Amniotic epithelial cell (primary cell): ENCODE measurements around the gene FUT1.

ENCODE experiments used
- DNase-seq: peaks from one replicate; pipeline ENCODE4 v3.0.0-alpha.2; 2010; ENCODE audit warnings: low read depth

The FUT1 gene

DNA sequence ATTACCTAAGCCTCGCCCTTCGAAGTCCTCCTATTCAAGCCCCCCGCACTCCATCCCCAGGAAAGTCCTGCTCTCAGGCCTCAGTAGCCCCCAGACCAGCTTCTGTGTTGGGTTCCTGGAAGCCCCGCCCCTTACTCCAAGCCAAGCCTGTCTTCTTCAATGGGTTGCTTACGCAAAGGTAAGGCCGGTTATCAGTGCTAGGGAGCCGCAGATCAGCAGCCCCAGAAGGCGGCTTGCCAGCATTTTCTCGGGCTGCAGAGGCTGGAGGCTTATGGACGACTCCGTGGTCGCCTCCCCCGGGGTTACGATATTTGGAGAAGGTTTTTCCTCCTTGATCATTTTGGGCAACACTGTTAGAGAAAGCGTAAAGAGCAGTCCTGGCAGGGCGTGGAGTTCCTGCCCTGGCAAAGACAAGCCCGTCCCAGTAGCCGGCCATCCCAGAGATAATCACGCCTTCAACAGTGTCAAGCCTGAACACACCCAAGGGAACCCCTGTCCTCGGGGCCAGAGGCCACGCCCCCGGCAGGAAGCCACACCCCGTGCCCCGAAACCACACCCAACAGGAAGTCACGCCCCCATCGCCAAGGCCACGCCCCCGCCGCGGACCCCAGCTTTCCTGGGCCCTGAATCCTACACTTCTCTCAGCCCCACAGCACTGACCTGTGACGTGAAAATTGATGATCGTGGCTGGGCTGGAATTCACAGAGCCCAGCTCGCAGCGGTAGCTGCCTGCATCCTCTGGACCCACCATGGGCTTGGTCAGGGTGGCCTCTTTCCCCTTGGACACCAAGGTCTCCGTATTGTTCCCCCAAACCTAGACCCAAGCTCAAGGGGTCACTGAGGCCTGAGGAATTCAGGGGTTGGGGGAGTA, 11.1 kb downstream of the FUT1 start:
- peak; percentile 31 for DNase-seq

DNA sequence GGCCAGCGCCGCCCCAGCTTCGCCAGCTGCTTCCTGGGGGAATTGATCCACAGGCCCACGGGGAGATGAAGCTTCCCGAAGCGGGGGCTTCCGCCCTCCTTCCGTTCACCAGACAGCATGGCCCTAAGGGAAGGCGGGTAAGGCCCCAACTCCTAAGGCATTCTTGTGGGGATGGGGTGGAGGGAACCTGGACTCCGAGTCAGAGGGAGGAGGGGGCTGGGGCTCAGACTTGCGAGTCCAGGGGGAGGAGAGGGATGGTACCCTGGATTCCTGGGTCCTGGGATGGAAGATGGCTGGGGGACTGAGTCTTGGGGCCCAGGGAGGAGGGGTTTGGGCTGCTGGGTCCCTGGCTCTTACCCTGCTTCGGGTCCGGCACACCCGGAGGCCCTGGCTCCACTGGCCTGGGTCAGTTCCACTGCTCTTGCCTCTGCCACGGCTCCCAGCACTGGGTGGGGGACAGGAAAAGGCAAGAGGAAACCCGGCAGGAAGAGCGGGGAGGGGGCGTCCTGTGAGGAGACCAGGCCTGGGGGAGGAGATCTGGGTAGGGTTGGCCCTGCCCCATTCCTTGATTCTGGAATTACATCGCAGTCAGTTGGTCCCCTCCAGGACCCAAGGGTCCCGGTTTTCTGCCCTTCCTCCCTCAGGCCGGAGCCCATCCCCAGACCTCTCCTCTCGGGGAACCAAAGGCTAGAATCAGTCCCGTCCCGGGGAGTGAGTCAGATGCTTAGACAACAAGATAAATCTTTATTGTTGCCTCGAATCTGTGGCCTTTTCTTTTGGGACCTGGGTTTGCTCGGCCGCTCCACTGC, 12.1 kb downstream of the FUT1 start, which contains the start of gene RASIP1:
Gene RASIP1, minus strand, starts transcription at position 447 of the 809 bp plus-strand sequence. Its CDS starts 328 bp downstream, at position 119.
- DNase-seq, result no peak

DNA sequence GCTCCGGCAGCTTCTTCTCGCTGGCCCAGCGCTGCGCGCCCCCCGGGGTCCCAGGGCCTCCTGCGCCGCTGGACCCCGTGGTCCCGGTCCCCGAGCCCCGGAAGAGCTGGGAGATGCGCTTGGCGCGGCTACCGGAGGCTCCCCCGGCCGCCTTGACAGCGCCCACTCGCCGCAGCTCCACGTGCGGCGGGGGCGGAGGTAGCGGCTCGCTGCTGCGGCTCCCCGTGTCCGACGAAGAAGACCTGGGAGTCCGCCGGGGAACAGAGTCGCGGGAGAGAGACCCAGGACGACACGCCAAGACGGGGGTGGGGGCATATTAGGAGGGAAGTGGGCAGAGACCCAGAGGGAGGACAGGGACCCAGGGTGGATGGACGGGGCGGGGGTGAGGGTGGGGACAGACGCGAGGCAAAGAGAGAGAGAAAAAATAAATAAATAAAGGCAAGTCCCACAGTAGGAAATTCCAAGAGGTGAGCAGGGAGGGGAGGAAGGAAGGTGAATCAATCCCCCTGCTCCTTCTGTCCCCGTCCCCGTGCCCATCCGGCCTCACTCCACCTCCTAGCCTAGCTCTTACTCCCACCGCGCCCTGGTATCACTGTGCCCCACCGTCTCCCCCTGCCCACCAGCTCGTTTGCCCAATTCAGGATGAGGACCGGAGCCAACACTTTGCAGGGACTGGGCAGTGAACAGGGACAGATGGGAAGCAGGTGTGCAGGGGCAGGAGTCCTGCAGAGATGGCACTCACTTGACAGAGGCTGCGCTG, 12.9 kb downstream of the FUT1 start:
- DNase-seq, result no peak

DNA sequence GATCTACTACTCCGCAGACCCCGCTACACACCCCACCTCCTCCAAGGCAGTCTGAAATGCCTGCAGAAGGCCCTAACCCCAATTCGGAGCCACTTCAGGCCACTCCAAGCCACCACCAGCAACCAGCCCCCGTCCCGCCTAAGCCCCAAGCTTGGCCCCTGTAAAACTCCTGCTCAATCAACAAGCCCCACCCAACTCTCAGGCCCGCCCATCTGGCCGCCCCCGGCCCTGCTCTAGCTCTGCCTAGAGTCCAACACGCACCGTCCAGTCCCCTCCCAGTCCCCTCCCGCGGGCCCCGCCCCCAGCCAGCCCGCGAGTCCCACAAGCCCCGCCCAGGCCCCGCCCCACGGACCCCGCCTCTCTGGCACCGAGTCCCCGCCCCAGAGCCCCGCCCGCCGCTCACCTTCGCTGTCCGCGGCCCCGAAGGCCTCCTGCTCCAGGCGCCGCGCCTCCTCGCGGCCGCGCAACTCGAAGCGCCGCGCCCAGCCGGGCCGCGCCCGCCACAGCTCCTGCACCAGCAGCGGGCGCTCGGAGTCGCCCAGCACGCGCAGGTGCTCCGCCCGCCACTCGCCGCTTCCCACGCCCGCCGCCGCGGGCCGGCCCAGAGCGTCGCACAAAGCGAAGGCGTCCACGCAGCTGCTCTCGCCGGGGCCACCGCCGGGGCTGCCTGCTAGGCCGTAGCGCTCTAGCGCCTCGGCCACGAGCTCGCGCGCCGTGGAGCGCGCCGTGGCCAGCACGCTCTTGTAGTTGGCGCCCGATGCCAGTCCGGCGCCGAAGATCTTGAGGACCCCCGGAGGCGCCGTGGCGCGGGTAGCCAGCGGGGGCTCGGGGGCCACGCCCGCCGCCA, 13.7 kb downstream of the FUT1 start:
- DNase-seq, result peak; percentile 71

DNA sequence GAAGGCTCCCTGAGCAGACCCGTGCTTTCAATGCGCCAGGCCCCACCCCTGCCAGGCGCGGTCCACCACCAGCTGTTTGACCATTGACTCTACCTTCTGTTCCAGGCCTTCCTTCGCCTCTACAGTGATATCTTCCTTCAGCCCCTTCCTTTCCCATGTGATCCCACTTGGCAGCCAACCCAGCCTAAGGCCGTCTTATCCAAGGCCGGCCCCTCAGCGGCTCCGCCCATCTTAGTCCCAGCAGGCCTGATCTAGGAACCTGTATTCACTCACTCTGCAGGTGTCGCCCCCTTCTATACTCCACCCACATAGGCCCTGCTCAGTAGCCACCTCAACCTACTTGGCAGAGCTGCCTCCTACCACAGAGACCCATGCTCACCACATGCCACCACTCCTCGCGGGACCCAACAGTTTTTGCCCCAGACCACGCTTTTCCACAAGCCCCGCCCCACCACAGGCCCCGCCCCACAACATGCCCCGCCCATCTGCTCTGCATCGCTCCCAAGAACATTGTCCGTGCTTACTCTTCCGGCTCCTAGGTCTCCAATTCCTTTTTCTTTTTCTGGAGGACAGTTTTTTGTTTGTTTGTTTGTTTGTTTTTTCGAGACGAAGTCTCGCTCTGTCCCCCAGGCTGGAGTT, 15.0 kb downstream of the FUT1 start:
- no peak for DNase-seq

DNA sequence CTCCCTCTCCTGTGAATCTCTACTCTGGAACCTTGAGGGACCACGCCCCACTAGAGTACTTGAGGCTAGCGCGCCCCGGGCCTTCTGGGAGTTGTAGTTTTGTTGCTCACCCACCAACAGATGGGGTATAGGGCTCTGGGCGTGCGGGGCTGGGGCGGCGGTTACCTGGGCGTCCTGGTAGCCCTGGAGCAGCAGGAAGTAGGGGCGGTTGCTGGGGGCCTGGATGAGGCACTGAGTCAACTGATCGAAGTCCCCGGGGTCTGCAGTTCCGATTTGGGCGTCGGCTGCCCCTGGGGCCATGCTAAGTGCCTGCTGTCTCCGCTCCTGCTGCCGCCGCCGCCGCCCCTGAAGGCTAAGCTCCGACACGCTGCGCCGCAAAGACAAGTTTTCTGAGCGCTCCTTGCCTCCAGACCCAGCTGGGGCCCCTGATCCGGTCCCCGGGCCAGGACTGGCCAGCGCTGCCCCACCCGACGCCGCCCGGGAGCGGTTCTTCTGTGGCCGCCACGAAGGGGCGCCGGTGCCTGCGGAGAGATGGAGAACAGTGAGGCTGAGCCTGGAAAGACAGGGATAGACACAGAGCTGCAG, 17.3 kb downstream of the FUT1 start:
- DNase-seq, result peak; percentile 40

DNA sequence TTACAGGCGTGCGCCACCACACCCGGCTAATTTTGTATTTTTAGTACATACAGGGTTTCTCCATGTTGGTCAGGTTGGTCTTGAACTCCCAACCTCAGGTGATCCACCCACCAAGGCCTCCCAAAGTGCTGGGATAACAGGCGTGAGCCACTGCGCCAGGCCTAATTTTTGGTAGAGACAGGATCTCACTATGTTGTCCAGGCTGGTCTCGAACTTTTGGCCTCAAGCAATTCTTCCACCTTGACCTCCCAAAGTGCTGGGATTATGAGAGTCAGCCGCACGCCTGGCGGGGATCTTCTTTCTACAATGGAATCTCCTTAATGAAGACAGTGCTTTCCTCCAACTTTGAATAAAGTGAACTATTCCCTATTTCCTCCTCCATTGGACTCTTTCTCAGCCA, 17.8 kb downstream of the FUT1 start:
- DNase-seq, result no peak

DNA sequence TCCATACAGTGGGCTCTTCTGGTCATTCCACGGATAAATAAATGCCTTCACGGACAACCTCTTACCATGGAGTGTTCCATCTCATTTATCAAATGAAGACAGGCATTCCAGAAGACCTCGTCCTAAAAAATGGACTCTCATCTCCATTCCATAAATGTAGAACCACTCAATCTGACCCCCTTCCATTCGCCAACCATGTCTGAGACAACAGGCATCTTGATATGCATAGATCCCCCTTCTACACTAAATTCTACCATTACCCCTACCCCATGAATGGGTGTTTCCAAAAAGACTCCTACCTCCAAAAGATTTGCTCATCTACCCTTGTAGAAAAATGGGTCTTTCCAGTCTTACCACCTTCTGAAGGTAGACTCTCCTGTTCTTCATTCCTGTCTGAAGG, 21.0 kb downstream of the FUT1 start:
- no peak for DNase-seq

DNA sequence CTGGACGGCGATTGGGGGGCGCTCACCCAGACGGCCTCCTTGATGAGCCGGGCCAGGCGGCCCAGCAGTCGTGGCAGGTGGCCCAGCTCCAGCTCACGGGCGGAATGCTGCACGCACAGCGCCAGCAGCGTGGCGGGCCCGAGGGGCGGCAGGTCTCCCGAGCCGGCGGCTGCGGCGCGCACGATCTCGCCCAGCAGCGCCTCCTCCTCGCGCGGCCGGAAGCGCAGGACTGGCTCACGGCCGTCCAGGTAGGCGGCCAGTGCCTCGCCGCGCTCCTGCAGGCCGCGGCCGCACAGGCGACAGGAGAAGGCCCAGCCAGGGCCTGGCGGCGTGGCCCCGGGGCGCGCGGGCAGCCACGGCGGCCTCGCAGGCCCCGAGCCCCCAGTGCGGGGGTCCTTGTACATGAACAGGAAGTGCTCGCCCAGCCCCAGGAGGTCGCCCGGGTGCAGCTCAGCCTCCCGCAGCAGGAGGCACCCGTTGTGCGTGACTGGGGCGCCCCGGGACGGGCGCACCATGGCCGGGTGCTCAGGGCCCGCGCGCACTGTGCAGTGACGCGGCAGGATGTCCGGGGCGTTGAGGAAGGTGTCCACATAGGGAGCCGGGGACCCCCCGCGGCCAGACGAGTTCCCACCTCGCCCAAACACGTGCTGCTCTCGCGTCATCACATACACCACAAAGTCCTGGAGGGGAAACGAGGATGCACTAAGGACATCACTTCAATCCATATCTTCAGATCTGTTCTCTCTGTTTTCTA, 23.4 kb downstream of the FUT1 start:
- no peak for DNase-seq

DNA sequence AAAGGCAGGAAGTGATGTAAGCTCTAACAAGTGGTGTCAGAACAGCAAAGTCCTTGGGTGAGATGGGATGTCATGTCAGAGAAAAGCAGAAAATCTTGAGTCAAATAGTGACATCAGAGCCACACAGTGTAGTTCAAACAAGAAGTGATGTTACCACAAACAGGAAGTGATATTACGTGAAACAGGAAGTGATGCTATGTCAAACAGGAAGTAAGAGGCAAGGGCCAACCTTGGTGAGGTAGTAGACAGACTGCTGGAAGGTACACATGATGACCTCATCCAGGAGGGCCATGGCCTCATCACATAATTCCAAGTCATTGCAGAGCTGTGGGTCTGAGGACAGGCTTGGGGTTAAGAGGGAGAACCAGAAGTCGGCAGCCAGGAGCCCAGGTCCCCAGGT, 25.9 kb downstream of the FUT1 start:
- no peak for DNase-seq

DNA sequence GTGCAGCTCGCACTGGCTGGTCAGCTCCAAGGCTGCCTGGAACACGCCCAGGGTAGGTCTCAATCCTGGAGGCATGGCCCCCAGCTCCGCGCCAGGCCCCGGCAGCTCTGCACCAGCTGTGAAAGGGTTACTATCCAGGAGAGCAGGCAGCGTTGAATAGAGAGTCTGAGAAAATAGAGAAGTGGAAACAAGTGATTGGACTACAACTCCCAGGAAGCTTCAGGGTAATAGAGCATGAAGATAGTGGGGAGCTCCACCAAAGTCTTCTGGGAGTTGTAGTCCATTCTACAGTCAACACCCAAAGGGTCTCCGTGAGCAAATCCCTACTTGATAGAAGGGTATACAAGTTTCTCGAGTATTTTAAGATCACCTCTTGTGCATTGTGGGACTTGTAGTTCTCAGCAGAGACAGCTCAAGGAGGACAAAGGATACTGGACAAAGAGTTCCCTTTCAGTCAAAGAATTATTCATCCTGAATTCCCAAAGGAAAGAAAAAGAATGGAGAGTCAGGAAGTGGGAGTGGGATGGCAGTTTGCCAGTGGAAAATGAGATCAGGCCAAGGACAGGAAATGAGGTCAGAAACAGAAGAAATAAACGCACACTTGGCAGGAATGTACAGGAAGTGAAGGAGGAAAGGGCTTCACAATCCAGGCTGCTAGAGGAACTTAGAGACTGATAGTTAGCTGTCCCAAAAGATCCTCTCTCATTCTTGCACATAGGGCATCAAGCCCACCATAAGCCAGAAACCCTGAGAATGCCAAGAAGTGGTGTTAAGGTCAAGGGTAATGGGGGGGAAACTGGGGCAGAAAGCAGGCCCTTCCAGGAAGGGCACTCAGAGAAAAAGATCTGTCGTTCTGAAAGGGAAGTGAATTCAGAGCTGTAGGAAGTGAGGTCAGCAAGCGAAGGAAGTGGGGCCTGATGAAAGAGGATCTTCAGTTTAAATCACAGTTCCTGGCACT, 27.4 kb downstream of the FUT1 start:
- peak; percentile 90 for DNase-seq

DNA sequence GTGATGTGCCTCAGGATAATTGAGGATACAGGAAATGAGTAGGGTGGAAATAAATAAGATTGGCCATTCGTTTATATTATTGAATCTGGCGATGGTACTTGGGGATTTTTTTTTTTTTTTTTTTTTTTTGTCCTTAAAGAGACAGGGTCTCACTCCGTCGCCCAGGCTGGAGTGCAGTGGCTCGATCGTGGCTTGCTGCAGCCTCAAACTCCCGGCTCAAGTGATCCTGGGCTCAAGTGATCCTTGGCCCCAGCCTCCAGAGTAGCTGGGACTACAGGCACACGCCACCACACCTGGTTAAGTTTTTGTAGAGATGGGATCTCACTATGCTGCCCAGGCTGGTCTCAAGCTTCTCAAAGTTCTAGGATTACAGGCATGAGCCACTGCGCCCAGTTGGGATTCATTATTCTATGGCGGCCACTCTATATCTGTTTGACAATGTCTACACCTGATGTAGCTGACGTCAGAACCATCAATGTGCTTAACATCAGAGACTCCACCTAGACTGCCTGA, 30.2 kb downstream of the FUT1 start:
- DNase-seq, result no peak

DNA sequence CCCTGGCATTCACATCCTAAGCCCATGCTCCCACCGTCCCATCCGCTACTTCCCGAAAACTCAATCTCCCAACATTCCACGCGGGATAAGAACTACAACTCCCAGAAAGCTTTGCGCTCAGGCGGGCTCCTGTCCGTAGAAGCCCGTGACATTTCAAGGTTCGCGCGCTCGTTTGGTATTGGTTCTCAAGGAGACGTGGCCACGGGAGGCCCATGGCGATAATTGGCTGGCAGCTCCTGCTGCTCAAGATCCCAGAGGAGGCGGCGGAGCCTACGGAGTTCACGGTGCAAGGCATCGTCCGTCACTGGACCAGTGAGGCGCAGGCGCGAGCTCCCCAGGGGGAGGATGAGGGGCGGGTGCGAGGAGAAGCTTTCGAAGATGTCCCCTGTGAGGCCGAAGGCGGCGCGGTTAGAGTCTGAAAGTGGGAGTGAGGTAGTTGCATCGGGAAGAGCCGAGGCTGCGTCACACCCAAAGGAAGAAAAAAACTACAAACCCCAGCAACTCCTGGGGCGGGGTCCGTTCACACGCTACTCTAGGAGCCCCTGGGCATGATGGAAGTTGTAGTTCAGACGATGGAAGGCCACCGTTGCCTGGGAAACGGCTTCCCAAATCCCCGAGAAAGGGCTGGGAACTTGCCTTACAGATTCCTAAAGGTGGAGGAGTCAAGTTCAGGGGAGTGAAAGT, 31.7 kb downstream of the FUT1 start:
- peak; percentile 99 for DNase-seq

DNA sequence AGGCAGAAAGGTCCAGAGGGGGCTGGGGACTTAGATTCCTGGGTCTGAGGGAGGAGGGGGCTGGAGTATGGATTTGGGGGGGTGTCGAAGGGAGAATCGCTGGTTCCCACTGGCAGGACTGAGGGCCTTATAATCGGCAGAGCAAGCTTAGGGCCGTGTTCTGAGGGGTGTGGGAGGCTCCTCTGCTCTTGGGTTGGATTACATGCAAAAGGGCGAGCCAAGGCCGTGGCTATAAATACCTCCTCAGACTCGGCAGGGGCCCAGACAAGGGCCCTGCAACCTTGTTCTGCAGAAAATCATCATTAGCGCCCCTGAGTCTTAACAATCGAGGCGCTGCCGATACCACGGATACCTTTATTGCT, 32.2 kb downstream of the FUT1 start:
- no peak for DNase-seq

DNA sequence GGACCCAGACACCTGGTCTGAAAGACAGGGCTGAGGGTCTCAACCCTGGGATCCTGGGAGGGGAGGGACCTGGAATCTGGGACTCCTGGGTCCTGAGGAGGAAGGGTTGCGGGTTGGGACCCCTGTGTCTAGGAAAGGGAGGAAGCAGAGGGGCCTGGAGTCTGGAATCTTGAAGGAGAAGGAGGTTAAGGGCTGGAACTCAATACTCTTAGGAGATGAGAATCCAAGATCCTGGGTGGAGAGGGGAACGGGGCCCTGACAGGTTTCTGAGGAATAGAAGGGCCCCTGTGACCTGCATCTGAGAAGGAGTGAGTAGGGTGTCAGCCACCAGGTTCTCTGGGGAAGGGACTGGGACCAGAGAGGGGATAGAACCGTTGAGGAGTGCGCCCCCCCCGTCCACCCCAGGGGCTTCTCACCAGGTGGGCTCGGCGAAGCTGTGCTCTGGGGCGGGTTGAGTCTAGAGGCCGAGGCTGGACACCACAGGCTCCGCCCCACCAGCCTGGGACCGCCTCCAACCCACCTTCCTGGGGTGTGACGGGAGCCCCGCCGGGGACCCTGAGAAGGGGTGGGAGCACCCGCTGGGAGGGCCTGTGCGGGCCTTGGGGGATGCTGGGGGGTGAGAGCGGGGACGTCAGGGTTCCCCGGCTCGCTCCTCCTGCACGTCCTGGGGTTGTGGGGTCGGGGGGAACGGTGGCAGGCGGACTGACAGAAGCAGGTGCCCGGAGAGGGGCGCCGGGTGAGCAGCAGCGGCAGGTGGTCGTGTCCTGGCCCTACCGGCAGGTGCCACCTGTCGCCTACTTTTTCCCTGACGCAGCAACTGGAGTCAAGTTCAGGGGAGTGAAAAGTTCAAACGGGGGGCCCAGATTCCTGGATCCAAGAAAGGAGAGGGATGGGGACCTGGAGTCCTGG, 32.9 kb downstream of the FUT1 start, which contains the start of gene MAMSTR:
Gene MAMSTR, minus strand, starts transcription at position 463 of the 909 bp plus-strand sequence. CDS start 694 bp downstream, outside the sequence.
- DNase-seq, result no peak

DNA sequence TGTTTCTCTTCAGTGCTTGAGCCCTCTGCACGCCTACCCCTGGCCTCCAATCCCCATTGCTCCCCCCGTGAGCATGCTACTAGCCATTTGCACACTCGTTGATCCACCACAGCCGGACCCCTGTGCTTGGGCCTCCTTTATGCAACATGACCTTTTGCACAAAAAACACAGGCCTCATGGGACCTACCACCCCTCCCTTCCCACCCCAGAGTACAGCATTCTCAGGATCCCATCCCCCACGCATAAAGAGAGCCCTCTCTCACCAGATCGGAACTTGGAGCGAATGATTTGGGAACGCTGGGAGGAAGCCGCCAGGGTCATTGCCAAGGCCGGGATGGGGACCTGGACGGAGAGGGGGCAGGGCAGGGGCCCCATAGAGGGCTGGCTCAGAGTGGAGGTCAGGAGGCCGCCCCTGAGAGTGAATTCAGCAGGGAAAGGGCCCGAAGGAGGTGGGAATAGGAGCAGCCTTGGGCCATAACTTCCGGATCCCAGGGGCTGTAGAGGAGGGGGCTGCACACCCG, 33.7 kb downstream of the FUT1 start:
- no peak for DNase-seq
